ENCODE measurements around the gene C10orf71. TPM values are rescaled to one million over a fixed set of nuclear protein-coding genes. Genes with fewer than 3 reads are reported as not detected.
A peak's percentile ranks its signal among the peaks of the same experiment; 100 is the strongest.

Gene C10orf71
- total RNA-seq, 5 donors from 2014 or later (not counting 1 experiment from before 2014, with no cell fraction given): not detected

DNA sequence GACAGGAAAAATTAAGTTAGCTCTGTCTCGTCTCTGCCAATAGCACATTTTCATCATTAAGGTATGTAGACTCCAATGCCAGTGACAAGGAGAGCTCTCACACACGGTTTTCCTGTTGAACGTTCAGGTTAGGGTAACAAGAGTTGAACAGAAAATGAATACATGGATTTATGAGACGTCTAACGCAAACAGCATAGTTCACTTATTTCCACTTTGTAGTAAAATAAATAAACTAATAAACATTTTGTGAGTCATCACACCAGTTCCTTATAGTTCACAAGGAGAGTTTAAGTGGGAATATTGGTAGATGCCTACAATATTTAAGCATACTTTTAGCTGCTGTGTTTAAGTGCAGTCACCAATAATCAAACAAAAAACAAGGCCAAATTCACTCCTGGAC, 75.8 kb downstream of the C10orf71 start:
- H3K4me3 Mint-ChIP-seq: no peak overlapping the region
- no peak for ATAC-seq (replicated peaks in 1 of 4)
- no peaks in the 10 kb centered on the region for H3K4me1 ChIP-seq (ENCODE audit: control insufficient read depth in 1 of 2, extremely low read depth in 1 of 2, insufficient read depth in 2 of 2, low read length in 2 of 2)

GRCh38 chr10:49375611-49376010, 76.6 kb downstream of the C10orf71 start:
- ChIA-PET CTCF (no interaction called here), POLR2A (no interaction called here)

More for the DNA sequence above, 75.8 kb downstream of the C10orf71 start:
- ChIA-PET CTCF (interaction anchor here in 1 of 2 donors (0.6 kb wide), 1 partner anchor 35 kb away, joined by 4 read pairs; no protein-coding TSS in a partner anchor), POLR2A (no interaction called here)
- no peak overlapping the region for H3K27ac Mint-ChIP-seq
- no peaks in the 10 kb centered on the region for H3K27me3 Mint-ChIP-seq
- WGBS (ENCODE audit: insufficient coverage): no CpG with 5 or more reads among the region's 5 CpGs
- Histone ChIP-seq H3K27ac (ENCODE audit: low read length) (no peak overlapping the region), H3K9me3 (no peaks in the 10 kb centered on the region), H3K36me3 (ENCODE audit: control insufficient read depth in 2 of 2, extremely low read depth in 1 of 2, insufficient read depth in 1 of 2, low read length in 1 of 2) (no peaks in the 10 kb centered on the region), H3K27me3 (replicated peaks in 1 of 2; ENCODE audit: control insufficient read depth in 2 of 2, extremely low read depth in 1 of 2, insufficient read depth in 2 of 2, low read length in 1 of 2) (peaks cover 0 to 7% of the 10 kb centered on the region in 2 experiments), H3K4me3 (ENCODE audit: control insufficient read depth in 1 of 2, extremely low read depth in 1 of 2, low read length in 1 of 2) (no peak overlapping the region)
- no peaks in the 10 kb centered on the region for H3K36me3 Mint-ChIP-seq
- H3K4me1 Mint-ChIP-seq: no peaks in the 10 kb centered on the region
- H3K9me3 Mint-ChIP-seq: no peaks in the 10 kb centered on the region
- no peak for DNase-seq

More at GRCh38 chr10:49375611-49376010, 76.6 kb downstream of the C10orf71 start:
- H3K27ac ChIP-seq (ENCODE audit: low read length): no peak overlapping the region
- no peaks in the 10 kb centered on the region for H3K4me1 ChIP-seq (ENCODE audit: control insufficient read depth in 1 of 2, extremely low read depth in 1 of 2, insufficient read depth in 2 of 2, low read length in 2 of 2)
- no peak overlapping the region for H3K4me3 Mint-ChIP-seq
- H3K36me3 Mint-ChIP-seq: no peaks in the 10 kb centered on the region
- H3K27me3 Mint-ChIP-seq: no peaks in the 10 kb centered on the region
- H3K9me3 ChIP-seq: no peaks in the 10 kb centered on the region
- H3K9me3 Mint-ChIP-seq: no peaks in the 10 kb centered on the region
- peak in 1 of 35 experiments; percentile 21 for DNase-seq
- no peak for ATAC-seq (replicated peaks in 1 of 4)
- peaks cover 0 to 2% of the 10 kb centered on the region in 2 experiments for H3K27me3 ChIP-seq (replicated peaks in 1 of 2; ENCODE audit: control insufficient read depth in 2 of 2, extremely low read depth in 1 of 2, insufficient read depth in 2 of 2, low read length in 1 of 2)
- no peak overlapping the region for H3K4me3 ChIP-seq (ENCODE audit: control insufficient read depth in 1 of 2, extremely low read depth in 1 of 2, low read length in 1 of 2)
- no peaks in the 10 kb centered on the region for H3K4me1 Mint-ChIP-seq
- H3K36me3 ChIP-seq (ENCODE audit: control insufficient read depth in 2 of 2, extremely low read depth in 1 of 2, insufficient read depth in 1 of 2, low read length in 1 of 2): no peaks in the 10 kb centered on the region
- H3K27ac Mint-ChIP-seq: no peak overlapping the region
- WGBS (ENCODE audit: insufficient coverage): 65% methylated on average over 2 of the region's 3 CpGs

Other genes with a start within 250 kb of the C10orf71 start
- gene VSTM4, start 183.6 kb upstream of the C10orf71 start, total RNA-seq: under 1 TPM in 3 of 5 donors, not detected in 2; 0.09 to 0.19 (median 0.10) TPM
- gene FAM170B, start 165.1 kb upstream of the C10orf71 start, total RNA-seq: under 1 TPM in 1 of 5 donors, not detected in 4; 0.16 TPM
- gene TMEM273, start 110.8 kb upstream of the C10orf71 start, total RNA-seq: 10 to 100 TPM in 4 of 5 donors, 1 to 10 TPM in 1; 8.4 to 22.9 (median 15.6) TPM
- not detected for gene DRGX, start 96.9 kb downstream of the C10orf71 start, total RNA-seq
- 10 to 100 TPM; 34.6 to 40.7 (median 39.1) TPM for gene ERCC6, start 240.0 kb downstream of the C10orf71 start, total RNA-seq